IMR-90 (cell line): ENCODE results near the gene LAMA2. TPM values are rescaled to one million over a fixed set of nuclear protein-coding genes. Genes with fewer than 3 reads are reported as not detected.

ENCODE experiments used
- ATAC-seq: fragments of 200-7000 bp; cut with Tn5 transposase; 2 replicates; pipeline ENCODE4 v1.9.1; 2020; ENCODE audit warnings: low read depth, mild to moderate bottlenecking, moderate library complexity
- BruUV-seq: library from RNA; stranded (reverse); fragments of 400-500 nt; replicated peaks from 2 replicates; lab custom pipeline; 2021; lab: Mats Ljungman, UMichigan
- CTCF ChIA-PET: fragments of 300-600 bp; formaldehyde crosslinking; extraction: SDS; loops from one replicate; lab custom pipeline; 2021; ENCODE audit warnings: antibody characterized with exemption; lab: Yijun Ruan, JAX
- POLR2A ChIA-PET: fragments of 300-600 bp; sonication (Branson Sonifier 250); formaldehyde crosslinking; loops from one replicate; lab custom pipeline; 2022; ENCODE audit warnings: antibody characterized with exemption; ENCODE audit not compliant: unreplicated experiment; lab: Charles Lee
- DNase-seq: peaks from one replicate; pipeline ENCODE4 v3.0.0; 2013
- H2AFZ ChIP-seq: replicated peaks from 2 replicates; pipeline ENCODE3; 2013; ENCODE audit warnings: low read length, mild to moderate bottlenecking; ENCODE audit not compliant: poor library complexity
- H2AK5ac ChIP-seq: 2 replicates; pipeline ENCODE4 v1.6.1; 2013; ENCODE audit warnings: low read depth, low read length, inconsistent platforms
- H2AK9ac ChIP-seq: replicated peaks from 2 replicates; pipeline ENCODE3; 2013; ENCODE audit warnings: mild to moderate bottlenecking, low read depth, low read length, moderate library complexity; ENCODE audit not compliant: poor library complexity
- H2BK120ac ChIP-seq: 2 replicates; pipeline ENCODE4 v1.6.1; 2013; ENCODE audit warnings: low read depth, low read length, inconsistent platforms
- H2BK15ac ChIP-seq: 3 replicates; pipeline ENCODE4 v1.6.1; 2013; ENCODE audit warnings: low read depth, low read length, inconsistent platforms
- H2BK20ac ChIP-seq: 2 replicates; pipeline ENCODE4 v1.6.1; 2013; ENCODE audit warnings: low read depth, mild to moderate bottlenecking, inconsistent platforms, low read length, moderate library complexity
- H2BK5ac ChIP-seq: 2 replicates; pipeline ENCODE4 v1.6.1; 2013; ENCODE audit warnings: mild to moderate bottlenecking, low read depth, low read length, inconsistent platforms; ENCODE audit not compliant: poor library complexity, severe bottlenecking
- H3K14ac ChIP-seq: replicated peaks from 2 replicates; pipeline ENCODE4 v1.6.1; 2013; ENCODE audit warnings: low read depth, low read length, inconsistent platforms
- H3K18ac ChIP-seq: 2 replicates; pipeline ENCODE4 v1.6.1; 2013; ENCODE audit warnings: low read depth, low read length, control low read depth
- H3K23ac ChIP-seq: 2 replicates; pipeline ENCODE4 v1.6.1; 2013; ENCODE audit warnings: low read depth, low read length, inconsistent platforms
- H3K27ac ChIP-seq: 2 replicates; pipeline ENCODE4 v1.5.1; 2013; ENCODE audit warnings: mild to moderate bottlenecking, control low read depth, low read length; ENCODE audit not compliant: insufficient read depth
- H3K27me3 ChIP-seq: 2 replicates; pipeline ENCODE4 v1.6.1; 2013; ENCODE audit warnings: low read length; ENCODE audit not compliant: control insufficient read depth, insufficient read depth
- H3K36me3 ChIP-seq: 2 replicates; pipeline ENCODE4 v1.6.1; 2013; ENCODE audit warnings: low read length, mixed read lengths; ENCODE audit not compliant: control insufficient read depth, insufficient read depth
- H3K4ac ChIP-seq: 2 replicates; pipeline ENCODE4 v1.6.1; 2013; ENCODE audit warnings: low read depth, low read length, inconsistent platforms
- H3K4me1 ChIP-seq: 2 replicates; pipeline ENCODE4 v1.6.1; 2013; ENCODE audit warnings: low read length, mixed read lengths; ENCODE audit not compliant: control insufficient read depth, insufficient read depth
- H3K4me2 ChIP-seq: 2 replicates; pipeline ENCODE4 v1.6.1; 2013; ENCODE audit warnings: low read depth, mild to moderate bottlenecking, control low read depth, low read length, moderate library complexity
- H3K4me3 ChIP-seq: 2 replicates; pipeline ENCODE4 v1.5.1; 2013; ENCODE audit warnings: low read depth, mild to moderate bottlenecking, control low read depth, low read length, moderate library complexity; ENCODE audit not compliant: insufficient read depth
- H3K56ac ChIP-seq: 2 replicates; pipeline ENCODE4 v1.6.1; 2013; ENCODE audit warnings: low read length, inconsistent platforms; ENCODE audit not compliant: insufficient read depth; ENCODE audit errors: extremely low read depth
- H3K79me1 ChIP-seq, 2 experiments: 2 replicates each; pipeline ENCODE4 v1.6.1; 2013; ENCODE audit warnings: low read length in 2 of 2, inconsistent platforms in 1 of 2, low read depth in 1 of 2
- H3K9ac ChIP-seq: 2 replicates; pipeline ENCODE4 v1.6.1; 2013; ENCODE audit warnings: low read depth, low read length, control low read depth
- H3K9me1 ChIP-seq: 2 replicates; pipeline ENCODE4 v1.6.1; 2013; ENCODE audit warnings: low read length, inconsistent platforms; ENCODE audit not compliant: insufficient read depth
- H3K9me3 ChIP-seq: 2 replicates; pipeline ENCODE4 v1.6.1; 2013; ENCODE audit warnings: low read length; ENCODE audit not compliant: control insufficient read depth, insufficient read depth
- H4K20me1 ChIP-seq: 2 replicates; pipeline ENCODE4 v1.6.1; 2013; ENCODE audit warnings: low read length, inconsistent platforms; ENCODE audit not compliant: insufficient read depth
- H4K5ac ChIP-seq: 2 replicates; pipeline ENCODE4 v1.6.1; 2013; ENCODE audit warnings: mild to moderate bottlenecking, low read depth, low read length, control low read depth
- H4K8ac ChIP-seq, 2 experiments: 2 replicates each; pipeline ENCODE4 v1.6.1; 2013; ENCODE audit warnings: low read depth in 2 of 2, low read length in 2 of 2, control low read depth in 1 of 2, inconsistent platforms in 1 of 2
- H4K91ac ChIP-seq: 2 replicates; pipeline ENCODE4 v1.6.1; 2013; ENCODE audit warnings: low read depth, low read length, inconsistent platforms; ENCODE audit not compliant: insufficient read depth
- BHLHE40 ChIP-seq: fragments of 150-350 bp; IDR thresholded peaks from 2 replicates; pipeline ENCODE4 v1.6.1; 2016; ENCODE audit warnings: mild to moderate bottlenecking, low read depth, low read length
- CEBPB ChIP-seq: IDR thresholded peaks from 2 replicates; pipeline ENCODE4 v1.6.1; 2012; ENCODE audit warnings: low read depth, low read length, improper control_type of control experiment
- CHD1 ChIP-seq: IDR thresholded peaks from 2 replicates; pipeline ENCODE4 v1.6.1; 2012; ENCODE audit warnings: low read depth, low read length, improper control_type of control experiment
- CTCF ChIP-seq: conservative IDR thresholded peaks from 2 replicates; pipeline ENCODE4 v1.5.1; 2012; ENCODE audit warnings: mild to moderate bottlenecking, low read depth, low read length, improper control_type of control experiment
- ELK1 ChIP-seq: fragments of 150-350 bp; IDR thresholded peaks from 2 replicates; pipeline ENCODE4 v1.6.1; 2016; ENCODE audit warnings: low read depth, mild to moderate bottlenecking, low read length, moderate library complexity, borderline replicate concordance
- FOS ChIP-seq: fragments of 150-350 bp; IDR thresholded peaks from 2 replicates; pipeline ENCODE4 v1.6.1; 2016; ENCODE audit warnings: low read depth, low read length
- MAFK ChIP-seq: IDR thresholded peaks from 2 replicates; pipeline ENCODE4 v1.6.1; 2012; ENCODE audit warnings: low read depth, low read length, improper control_type of control experiment
- MAZ ChIP-seq: IDR thresholded peaks from 2 replicates; pipeline ENCODE4 v1.6.1; 2012; ENCODE audit warnings: low read depth, mild to moderate bottlenecking, low read length, improper control_type of control experiment, moderate library complexity, borderline replicate concordance
- MXI1 ChIP-seq: IDR thresholded peaks from 2 replicates; pipeline ENCODE4 v1.6.1; 2012; ENCODE audit warnings: low read depth, mild to moderate bottlenecking, low read length, moderate library complexity, borderline replicate concordance
- NFE2L2 ChIP-seq: fragments of 150-350 bp; IDR thresholded peaks from 2 replicates; pipeline ENCODE4 v1.6.1; 2016; ENCODE audit warnings: low read depth, mild to moderate bottlenecking, low read length
- POLR2A ChIP-seq: IDR thresholded peaks from 2 replicates; pipeline ENCODE4 v1.6.1; 2012; ENCODE audit warnings: mild to moderate bottlenecking, low read depth, low read length
- RAD21 ChIP-seq: IDR thresholded peaks from 2 replicates; pipeline ENCODE4 v1.6.1; 2012; ENCODE audit warnings: low read length, improper control_type of control experiment
- RCOR1 ChIP-seq: IDR thresholded peaks from 2 replicates; pipeline ENCODE4 v1.6.1; 2012; ENCODE audit warnings: mild to moderate bottlenecking, low read length, improper control_type of control experiment; ENCODE audit not compliant: insufficient replicate concordance
- RFX5 ChIP-seq: IDR thresholded peaks from 2 replicates; pipeline ENCODE4 v1.8.0; 2012; ENCODE audit warnings: low read depth, mild to moderate bottlenecking, low read length, moderate library complexity
- SMC3 ChIP-seq: fragments of 150-350 bp; IDR thresholded peaks from 2 replicates; pipeline ENCODE4 v1.6.1; 2016; ENCODE audit warnings: low read depth, mild to moderate bottlenecking, antibody characterized with exemption, low read length, moderate library complexity
- USF2 ChIP-seq: fragments of 150-350 bp; IDR thresholded peaks from 2 replicates; pipeline ENCODE4 v1.6.1; 2017; ENCODE audit warnings: mild to moderate bottlenecking, antibody characterized with exemption, low read length, low read depth
- dilution Hi-C: fragments of 300-500 bp; cut with HindIII; formaldehyde crosslinking; loops from one replicate; pipeline ENCODE4 v1.14.3; 2018; ENCODE audit warnings: low sequenced_read_pairs; ENCODE audit not compliant: unreplicated experiment
- in situ Hi-C: fragments of 300-500 bp; cut with MboI; formaldehyde crosslinking; loops from 3 replicates; pipeline ENCODE4 v1.14.3; 2019; ENCODE audit warnings: low sequenced_read_pairs, inconsistent platforms, mixed read lengths
- intact Hi-C: fragments of 100-400 bp; cut with micrococcal nuclease; formaldehyde crosslinking; loops from 2 replicates; pipeline ENCODE4 v1.10.0; 2022
- polyA plus RNA-seq, 3 experiments: library from polyadenylated mRNA; depleted of rRNA; stranded (reverse); fragments of >200 nt; gene quantifications; 2 replicates each; pipeline ENCODE4 v1.2.3, GENCODE V29; 2012; ENCODE audit warnings: low replicate concordance in 1 of 3
- total RNA-seq: library from RNA; depleted of rRNA; stranded (reverse); fragments of >200 nt; gene quantifications from 2 replicates; pipeline ENCODE4 v1.2.3, GENCODE V29; 2012

Gene LAMA2
- total and polyA plus RNA-seq, 2 of the 4 experiments (the other 2 are of a cell fraction): 9.9 to 13.3 TPM

GRCh38 chr6:128874863-128875262, 8.1 kb upstream of the LAMA2 start:
- Histone ChIP-seq H3K9me3 (no peaks in the 10 kb centered on the region), H2AFZ (no peak overlapping the region), H3K23ac (no peak overlapping the region), H3K4ac (no peak overlapping the region), H3K4me3 (no peak overlapping the region), H3K56ac (no peak overlapping the region), H4K8ac (no peak overlapping the region), H2BK120ac (no peak overlapping the region), H3K4me2 (no peak overlapping the region), H2AK5ac (no peak overlapping the region), H4K91ac (no peak overlapping the region), H3K36me3 (no peaks in the 10 kb centered on the region), H2AK9ac (no peak overlapping the region), H2BK20ac (no peak overlapping the region), H3K27me3 (no peaks in the 10 kb centered on the region), H3K18ac (no peak overlapping the region), H3K9me1 (no peaks in the 10 kb centered on the region), H4K5ac (no peak overlapping the region), H3K14ac (no peak overlapping the region), H3K9ac (no peak overlapping the region), H4K20me1 (no peaks in the 10 kb centered on the region), H2BK15ac (no peak overlapping the region), H3K4me1 (no peaks in the 10 kb centered on the region), H3K79me1 (no peaks in the 10 kb centered on the region), H3K27ac (no peak overlapping the region), H2BK5ac (no peak overlapping the region)
- POLR2A ChIA-PET: no interaction called here
- dilution Hi-C loops: no loop called here
- ATAC-seq (no peak), DNase-seq (no peak)
- CTCF ChIA-PET: interaction anchor here (0.6 kb wide), 1 partner anchor 99 kb away, joined by 3 read pairs; no protein-coding TSS in a partner anchor
- BruUV-seq: no TSS peak
- TF ChIP-seq CTCF (no peak), RAD21 (no peak), NFE2L2 (no peak), CEBPB (no peak), ELK1 (no peak), USF2 (no peak), RCOR1 (no peak), RFX5 (no peak), MAZ (no peak), FOS (no peak), MAFK (no peak), CHD1 (no peak), SMC3 (no peak), POLR2A (no peak), MXI1 (no peak), BHLHE40 (no peak)
- intact Hi-C loops: no loop called here
- in situ Hi-C loops: no loop called here
